GM21515 (cell line): ENCODE data around the gene FLCN.
"Not testable (repeated sequence)": the region's sequence is repeated elsewhere in the genome, so short reads cannot be mapped to it uniquely, and the experiment has no call there.

ENCODE experiments used
- ATAC-seq: cut with Tn5 transposase; IDR thresholded peaks from one replicate; pipeline ENCODE4 v1.9.1; 2021; ENCODE audit not compliant: unreplicated experiment

Gene FLCN

DNA sequence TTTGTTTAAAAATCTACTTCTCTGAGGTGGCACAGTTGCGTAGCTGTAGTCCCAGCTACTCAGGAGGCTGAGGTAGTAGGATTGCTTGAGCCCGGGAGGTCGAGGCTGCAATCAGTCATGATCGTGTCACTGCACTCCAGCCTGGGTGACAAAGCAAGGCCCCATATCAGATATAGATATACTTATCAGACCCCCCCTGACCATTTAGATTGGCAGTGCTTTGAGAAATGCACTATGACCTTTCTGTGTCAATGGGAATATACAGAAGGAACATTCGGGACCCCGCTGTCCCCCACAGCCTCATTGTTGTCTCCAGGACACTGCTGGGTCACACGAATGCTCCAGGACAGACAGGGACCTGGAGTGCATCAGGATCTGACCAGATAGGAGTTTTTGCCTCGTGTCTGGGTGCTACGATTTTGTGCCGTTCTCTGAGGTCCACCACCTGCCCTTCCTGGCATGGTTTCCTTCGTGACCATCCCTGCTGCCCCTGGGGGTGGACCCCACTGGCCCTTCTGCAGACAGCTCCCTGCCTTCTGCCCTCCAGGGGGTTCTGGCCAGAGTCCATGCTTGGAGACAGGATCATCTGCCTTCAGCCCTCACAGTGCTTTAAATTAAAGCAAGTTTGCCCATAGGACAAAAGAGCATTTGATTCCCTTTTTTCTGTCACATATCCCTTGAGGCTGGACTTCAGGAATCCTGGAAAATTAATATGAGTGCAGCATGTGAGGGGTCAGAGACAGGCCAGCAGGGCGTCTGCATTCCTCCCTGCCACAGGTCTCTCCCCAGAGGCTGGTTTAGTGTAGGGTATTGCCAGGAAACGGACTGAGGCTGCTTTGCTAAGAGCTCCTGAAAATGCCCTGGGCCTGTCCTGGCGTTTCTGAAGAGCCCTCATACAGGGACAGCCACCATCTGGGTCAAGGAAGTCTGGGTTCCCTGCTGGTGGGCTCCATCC, 50.1 kb downstream of the FLCN start:
- ATAC-seq, result no peak

DNA sequence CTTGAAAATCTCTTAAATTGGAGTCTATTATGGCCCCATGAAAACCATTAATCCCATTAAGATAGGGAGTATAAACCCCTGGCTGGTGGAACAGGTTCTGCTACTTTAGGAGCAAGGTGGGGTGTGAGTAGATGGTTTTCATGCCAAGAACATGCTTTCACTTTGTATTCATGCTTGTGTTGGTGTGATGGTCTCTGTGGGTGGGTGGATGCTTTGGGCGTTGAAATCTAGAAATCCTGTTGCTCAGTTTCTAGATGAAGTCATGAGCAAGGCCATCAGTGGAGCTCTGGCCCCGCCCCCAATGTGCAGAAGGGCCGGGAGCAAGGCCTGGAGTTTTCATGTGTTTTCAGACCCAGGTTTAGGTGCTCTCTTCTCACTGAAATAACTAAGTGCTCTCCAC, 50.9 kb downstream of the FLCN start:
- no peak for ATAC-seq

DNA sequence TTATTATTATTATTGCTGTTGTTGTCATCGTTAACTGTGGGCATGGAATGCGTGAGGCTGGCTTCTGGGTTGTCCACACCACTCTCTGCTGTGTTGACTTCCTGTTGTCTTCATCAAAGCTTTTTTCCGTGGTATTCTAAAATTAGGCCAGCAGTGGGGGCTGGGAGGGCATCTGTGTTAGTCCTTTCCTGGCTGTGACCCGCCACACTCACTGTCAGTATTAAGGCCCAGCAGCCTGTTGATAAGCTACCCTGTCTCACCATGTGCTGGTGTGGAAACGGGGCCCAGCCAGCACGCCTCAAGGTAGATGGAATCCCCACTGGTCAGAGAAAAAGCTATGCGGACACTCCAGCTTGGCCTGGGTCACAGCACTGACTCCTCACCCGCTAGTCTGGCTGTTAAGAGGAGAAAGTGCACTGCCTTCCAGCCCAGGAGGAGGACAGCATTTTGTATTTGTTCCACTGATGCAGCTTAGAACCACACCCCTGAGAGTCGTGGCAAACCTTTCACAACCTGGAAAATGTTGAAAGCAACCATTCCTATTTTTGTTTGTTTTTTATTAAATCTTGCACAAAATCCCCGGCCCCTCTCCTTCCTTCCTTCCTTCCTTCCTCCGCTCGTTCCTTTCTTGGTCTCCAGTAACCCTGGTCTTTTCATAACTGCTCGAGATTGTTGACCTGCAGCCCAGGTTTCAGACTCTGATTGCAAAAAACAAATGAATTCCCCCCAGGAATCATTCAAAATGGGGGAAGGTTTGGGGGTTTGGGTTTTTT, 51.8 kb downstream of the FLCN start:
- not testable (repeated sequence) for ATAC-seq

DNA sequence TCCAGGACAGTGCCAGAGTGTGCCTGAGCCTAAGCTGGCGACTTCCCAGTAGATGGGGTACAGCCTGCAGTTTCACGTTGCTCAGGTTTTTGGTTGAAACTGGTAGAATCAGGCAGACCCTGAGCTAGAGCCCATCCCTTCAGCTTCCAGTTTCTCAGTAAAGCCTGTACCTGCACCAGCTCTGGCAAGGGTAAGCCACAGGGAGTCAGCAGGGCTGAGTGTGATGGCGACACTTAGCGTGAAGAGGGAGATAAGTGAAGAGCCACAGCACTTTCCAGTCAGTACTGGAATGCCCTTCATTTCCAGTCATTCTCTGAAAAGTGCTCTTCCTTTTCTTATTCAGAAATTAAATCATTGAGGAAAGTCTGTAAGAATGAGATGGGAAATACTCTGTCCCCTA, 53.2 kb downstream of the FLCN start:
- no peak for ATAC-seq

DNA sequence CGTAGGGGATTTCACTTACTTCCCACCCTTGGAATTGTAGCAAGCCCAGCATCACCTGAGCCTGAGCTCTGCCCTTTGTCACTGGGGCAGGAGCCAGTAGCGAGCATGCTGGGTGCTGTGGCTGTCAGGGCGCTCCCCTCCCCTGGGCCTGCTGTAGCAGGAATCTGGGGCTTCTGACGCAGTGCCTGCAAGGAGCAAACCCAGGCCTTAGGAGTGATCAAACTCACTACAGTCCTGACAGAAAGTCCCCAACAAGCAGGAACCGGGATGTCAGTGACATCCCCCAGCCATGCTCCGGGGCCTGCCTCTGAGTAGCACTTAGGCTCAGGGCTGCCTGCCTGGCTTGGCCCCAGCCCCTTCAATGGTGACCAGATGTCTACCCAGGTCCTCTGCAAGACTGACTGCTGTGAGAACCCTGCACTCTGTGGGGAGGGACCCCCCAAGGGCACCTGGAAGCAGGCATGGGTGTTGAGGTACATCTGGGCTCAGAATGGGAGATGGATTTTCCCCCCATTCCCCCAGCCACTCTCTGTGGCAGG, 54.3 kb downstream of the FLCN start:
- ATAC-seq, result no peak

DNA sequence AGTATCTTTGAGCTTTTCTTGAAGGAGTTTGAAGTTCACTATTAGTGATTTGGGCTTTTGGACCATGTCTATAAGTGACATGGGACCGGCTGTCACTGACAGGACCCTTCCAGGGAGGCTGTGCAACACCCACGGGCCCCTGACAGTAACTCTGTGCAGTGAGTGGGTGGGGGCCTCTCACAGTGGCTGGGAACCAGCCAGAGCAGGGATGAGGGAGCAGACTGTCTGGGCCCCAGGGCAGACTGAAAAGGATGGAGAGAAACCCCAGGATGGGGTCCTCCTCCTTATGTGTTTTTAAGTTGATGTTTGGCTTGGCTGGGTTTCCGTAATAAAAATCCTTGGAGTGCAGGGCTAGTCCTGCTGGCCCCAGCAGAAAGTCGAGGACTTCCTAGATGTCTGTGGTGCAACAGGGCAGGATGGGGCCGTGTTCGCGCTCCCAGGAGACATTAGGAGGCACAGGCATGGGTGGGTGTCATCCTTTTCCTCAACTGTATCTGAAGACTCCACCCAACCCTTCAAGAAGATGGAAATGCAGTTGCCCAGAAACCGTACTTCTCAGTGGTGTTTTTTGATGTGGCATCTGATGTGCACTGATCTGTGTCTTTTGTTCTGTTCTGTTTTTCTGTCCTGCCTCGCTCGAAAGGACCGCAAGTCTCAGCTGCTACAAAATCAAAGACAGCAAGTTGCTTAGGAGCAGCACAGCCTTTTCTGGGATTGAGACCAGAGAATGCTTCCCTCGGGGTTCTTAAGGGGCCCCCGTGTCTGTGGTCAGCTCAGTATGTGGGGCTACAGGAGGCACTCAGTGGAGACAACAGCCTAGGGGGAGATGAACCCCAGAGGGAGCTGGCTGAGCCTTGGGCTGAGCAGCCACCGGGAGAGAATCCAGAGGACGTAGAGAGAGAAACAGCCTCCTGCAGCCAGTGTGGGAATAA, 55.0 kb downstream of the FLCN start:
- no peak for ATAC-seq

DNA sequence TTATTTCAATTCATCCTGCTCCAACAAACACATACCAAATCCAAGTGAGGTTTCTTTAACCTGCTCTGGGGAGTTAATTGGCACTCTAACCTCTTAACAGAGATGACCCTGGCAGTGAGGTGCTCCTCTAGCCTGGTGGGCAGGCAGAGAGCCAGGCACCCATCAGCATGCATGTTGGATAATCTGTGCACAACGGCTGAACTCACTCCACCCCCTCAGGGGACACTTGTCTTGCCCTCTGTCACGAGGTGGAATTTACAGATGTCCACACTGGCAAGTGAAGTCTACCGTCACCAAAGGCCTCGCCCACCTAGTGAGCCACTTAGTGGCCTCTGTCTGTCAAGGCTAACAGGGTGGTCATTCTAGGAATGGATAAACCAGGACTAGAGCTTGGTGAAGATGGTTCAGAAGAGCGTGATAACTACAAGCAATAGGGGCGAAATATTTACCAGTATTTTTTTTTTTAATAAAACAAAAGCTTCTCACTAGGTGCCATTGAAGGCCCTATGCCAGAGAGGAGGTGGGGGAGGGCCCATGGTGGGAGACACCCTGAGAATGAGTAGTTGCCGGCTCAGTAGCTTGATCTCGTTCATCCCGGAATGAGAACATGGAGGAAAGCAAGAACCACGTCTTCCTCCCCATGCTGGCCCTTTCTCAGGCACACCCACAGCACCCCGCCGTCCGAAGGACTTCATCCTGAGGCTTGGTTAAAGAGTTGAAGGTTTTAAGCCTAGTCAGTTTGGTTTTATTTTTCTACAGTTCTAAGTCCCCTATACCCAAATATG, 56.0 kb downstream of the FLCN start:
- ATAC-seq, result no peak

DNA sequence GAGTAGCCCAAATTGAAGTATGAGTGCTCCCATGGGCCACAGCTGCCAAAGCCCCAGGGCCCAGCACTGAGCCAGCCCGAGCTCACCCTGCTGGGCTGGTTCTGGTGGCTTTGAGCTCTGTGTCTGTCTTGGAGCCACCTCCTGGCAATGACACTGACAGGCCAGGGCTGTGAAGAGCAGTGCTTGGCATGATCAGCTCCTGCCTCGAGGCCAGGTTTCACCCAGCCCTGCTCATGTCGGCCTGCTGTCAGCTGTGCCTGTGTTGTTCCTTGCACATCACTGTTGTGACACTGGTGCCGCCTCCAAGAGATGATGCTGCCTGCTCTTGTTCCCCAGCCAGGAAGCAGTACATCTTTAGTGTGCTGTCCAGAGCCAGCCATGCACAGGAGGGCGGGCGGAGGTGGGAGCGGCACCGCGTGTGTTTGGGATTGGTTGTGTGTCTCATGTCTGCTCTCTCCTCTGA, 56.8 kb downstream of the FLCN start:
- ATAC-seq, result no peak

DNA sequence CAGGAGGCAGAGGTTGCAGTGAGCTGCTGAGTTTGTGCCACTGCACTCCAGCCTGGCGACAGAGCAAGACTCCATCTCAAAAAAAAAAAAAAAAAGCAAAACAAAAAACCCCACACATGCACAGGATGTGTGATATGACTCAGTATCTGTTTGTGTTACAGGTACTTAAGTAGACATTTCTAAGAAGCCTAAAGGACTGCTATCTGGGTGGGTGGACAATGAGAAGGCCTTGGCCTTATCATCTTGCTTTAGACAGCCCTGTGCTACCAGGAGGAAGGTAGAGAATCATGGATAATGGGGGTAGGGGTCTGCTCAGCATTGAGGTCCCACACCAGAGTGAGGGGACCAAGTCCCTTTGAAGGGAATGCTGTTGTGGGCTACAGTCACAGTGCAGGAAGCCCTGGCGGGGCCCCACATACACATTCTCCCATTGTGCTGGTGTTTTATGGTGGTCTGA, 57.6 kb downstream of the FLCN start:
- ATAC-seq, result peak; percentile 47

DNA sequence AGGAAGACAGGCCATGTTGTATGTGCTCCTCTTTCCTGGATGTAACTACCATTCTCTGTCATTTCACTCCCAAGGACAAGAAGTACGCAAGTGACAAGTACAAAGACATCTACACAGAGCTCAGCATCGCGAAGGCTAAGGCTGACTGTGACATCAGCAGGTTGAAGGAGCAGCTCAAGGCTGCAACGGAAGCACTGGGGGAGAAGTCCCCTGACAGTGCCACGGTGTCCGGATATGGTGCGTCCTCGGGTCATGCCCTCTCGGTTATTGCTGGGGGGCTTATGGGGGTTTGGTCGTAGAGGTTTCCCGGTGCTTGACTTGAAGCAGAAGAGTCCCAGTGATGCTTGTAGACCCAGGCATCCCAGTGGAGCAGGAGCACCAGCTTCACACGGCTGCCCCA, 59.8 kb downstream of the FLCN start:
- no peak for ATAC-seq

DNA sequence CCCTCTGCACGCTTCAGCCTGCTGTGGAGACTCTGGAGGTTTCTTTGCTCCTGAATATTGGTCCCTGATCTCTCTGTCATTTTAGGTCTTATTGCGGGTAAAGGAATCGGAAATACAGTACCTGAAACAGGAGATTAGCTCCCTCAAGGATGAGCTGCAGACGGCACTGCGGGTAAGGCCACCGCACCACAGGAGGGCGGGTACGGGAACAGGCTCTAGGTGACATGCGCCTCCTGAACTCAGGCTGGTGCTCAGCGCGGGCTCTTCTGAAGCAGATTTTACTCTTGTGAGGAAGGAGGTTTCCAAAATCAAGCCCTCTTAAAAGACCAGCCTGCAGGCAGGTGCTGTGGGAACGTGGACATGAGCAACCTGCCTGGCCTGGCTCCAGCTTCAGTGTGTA, 60.6 kb downstream of the FLCN start:
- no peak for ATAC-seq

DNA sequence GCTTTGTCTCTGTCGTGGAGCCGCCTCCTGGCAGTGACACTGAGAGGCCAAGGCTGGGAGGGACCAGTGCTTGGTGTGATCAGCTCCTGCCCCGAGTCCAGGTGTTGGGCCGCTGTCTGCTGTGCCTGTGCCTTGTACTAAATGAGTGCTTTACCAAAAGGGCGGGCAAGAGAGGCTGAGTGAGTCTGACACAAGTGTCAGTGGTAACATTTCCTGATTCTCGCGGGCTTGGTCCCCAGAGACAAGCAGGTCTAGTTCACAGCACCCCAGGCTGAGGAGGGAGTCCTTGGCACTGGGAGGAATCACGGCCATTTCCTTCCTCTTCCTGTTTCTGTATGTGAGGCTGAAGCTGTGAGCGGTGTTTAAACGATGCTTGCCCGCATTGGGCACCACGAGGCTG, 61.1 kb downstream of the FLCN start:
- no peak for ATAC-seq

DNA sequence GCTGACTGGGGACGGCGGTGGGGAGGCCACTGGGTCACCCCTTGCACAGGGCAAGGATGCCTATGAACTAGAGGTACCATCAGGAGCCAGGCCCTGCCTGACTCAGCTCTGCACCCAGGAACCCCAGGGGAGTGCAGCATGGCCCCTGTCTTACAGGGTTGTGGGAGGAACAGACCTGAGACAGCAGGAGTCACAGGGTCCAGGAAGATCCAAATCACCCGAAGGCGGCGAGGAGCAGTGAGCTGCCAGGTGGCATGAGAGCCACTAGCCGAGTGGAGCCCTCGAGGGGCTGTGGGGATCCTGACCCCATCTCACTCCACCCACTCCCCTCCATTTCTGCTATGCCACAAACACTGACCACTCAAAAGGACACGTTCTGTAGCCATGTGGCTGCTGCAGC, 61.6 kb downstream of the FLCN start:
- ATAC-seq, result no peak

DNA sequence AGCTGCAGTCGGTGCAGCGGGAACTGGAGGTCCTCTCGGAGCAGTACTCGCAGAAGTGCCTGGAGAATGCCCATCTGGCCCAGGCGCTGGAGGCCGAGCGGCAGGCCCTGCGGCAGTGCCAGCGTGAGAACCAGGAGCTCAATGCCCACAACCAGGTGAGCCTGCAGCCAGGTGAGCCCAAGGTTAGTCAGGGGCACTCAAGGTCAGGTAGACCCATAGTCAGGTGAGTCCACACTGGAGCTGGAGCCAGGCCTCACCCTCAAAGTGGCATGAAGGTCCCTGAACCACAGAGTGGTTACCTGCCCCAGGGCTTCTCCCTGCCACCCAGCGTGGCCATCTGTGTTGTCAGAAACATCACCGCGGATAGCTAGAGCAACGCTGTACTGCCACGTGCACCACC, 63.0 kb downstream of the FLCN start:
- ATAC-seq, result no peak

DNA sequence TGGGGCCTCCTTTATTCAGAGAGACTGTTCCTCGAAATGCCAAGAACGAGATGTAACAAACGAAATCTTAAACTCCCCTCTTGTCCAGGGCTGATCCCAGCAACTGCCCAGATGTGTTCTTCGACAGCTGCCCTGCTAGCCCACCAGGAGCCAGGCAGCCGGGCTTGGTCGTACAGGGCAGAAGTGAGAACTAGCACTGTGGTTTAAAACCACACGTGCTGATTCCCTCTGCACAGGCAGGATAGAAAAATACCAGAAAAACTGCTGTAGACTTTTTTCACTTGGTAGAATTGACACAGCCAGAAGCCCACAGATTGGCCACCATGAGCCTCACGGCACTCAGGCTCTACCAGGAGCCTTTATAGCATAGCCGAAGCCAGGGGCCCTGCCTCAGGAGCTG, 64.0 kb downstream of the FLCN start:
- ATAC-seq, result no peak

DNA sequence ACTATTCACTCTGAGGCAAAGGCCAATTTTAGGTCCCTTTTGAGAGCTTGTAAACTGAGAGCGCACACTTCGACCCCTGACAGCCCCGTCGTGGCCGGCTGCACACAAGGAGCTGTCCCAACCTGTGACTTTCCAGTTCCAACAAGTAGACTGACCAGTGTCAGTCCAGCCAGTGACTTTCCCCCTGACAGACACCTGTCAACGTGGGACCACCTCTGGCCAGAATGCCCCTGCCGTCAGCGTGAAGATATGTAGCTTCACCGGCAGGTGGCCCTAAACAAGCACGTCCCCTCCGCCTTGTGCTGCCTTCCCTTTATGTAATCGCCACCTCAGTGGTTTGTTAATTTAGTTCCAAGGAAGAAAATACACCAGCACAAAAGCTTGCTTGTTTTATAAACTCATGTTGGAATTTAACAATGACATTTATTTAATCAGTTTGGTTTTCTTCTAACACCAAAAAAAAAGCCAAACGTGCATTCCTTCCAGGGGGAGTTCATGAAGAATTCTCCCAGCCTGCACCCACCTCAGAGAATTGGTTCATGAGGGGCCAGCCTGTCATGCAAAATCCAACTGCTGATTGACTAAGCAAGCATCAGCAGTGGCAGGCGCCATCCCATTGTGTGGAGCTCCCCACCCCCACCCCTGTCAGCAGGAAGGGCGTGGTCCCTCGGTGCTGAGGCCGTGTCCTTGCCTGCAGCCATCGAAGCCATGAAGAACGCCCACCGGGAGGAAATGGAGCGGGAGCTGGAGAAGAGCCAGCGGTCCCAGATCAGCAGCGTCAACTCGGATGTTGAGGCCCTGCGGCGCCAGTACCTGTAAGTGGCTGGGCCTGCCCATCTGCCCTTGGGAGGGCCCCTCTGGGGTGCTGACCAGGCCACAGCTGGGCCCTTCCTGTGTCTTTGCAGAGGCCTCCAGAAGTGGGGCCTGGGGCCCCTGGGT, 64.7 kb downstream of the FLCN start:
- no peak for ATAC-seq

DNA sequence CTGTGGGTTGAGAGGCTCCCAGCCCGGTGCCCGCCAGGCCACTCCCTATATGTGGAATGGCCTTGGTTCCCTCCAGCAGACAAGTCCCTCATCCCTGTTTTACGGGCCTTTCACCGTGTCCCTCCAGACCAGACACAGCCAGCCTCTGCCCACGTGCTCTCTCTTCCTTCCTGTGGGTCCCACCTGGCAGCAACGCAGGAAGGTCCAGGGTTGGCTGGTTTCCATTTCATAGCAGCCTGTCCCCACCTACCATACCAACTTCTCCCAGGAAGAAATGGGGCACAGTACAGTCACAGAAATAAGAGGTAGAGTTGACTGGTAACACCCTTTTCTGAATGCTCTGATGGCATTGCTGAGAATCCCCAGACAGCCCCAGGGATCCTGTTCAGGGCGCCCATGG, 65.8 kb downstream of the FLCN start:
- no peak for ATAC-seq

DNA sequence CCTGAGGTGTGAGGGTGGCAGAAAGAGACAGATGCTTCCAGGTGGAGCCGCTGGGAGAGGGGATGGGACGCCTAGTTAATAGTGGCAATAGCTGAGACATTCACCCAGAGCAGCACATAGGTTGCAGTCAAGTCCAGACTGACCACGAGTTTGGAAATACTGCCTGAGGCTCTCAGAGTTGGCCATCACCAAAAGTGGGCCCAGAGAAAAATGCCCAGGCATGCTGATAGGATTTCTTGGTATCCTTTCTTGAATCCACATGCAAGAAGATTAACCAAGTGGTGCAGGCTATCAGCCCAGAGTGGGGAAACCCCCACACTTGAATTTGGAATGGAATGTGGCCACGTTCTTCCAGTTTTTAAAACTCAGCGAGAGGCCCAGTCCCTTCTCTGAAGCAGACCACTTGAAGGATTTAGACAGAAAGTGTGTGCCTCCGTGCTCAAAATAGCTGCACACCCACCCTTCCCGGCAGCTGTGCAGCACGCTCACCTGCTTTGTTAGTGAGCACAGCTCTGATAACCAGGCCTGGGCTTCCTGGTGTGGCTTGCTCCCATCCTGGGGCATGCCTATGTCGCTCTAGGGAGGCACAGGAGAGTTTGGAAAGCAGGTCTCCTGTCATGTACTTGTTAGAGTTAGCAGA, 66.5 kb downstream of the FLCN start:
- no peak for ATAC-seq
